HG03064 (cell line): ENCODE results near the gene FANCI.

Source experiments
- ATAC-seq: cut with Tn5 transposase; IDR thresholded peaks from one replicate; pipeline ENCODE4 v1.9.1; 2021; ENCODE audit warnings: low read depth; ENCODE audit not compliant: unreplicated experiment

Gene FANCI

DNA sequence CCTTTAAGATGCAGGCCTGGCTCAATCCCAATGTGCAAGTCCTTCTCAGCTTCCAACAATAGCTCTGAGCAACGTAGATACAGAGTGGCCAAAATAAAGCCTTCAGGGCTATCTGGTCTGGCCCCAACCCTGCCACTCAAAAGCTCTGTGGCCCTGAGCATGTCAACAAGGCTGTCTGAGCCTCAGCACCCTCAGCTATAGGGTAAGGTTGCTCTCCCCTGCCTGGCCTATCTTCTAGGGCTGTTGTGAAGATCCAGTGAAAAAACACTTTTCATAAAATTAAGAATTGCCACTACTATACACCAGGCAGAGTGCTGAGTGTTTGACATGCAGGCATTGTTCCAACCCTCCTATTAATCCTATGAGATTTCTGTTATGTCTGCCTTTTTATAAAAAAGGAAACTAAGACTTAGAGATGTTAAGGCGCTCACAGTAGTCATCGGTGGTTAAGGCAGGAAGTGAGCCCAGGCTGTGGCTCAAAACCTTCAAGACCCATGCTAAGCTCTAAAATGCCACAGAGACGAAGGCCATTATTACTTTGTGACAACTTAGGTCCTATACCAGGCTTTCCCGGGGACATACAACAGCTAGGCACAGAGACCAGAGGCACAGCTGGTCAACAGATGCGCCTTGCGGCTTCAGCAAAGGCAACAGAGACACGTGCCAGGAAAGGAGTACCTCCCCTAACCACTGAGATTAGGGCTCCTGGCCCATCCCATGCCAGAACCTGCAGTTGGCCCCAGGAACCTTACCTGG is 85.7 kb downstream of the FANCI start:
- no peak for ATAC-seq

- no peak for ATAC-seq
Observed at GRCh38 chr15:89330119-89330518, 86.3 kb downstream of the FANCI start.

DNA sequence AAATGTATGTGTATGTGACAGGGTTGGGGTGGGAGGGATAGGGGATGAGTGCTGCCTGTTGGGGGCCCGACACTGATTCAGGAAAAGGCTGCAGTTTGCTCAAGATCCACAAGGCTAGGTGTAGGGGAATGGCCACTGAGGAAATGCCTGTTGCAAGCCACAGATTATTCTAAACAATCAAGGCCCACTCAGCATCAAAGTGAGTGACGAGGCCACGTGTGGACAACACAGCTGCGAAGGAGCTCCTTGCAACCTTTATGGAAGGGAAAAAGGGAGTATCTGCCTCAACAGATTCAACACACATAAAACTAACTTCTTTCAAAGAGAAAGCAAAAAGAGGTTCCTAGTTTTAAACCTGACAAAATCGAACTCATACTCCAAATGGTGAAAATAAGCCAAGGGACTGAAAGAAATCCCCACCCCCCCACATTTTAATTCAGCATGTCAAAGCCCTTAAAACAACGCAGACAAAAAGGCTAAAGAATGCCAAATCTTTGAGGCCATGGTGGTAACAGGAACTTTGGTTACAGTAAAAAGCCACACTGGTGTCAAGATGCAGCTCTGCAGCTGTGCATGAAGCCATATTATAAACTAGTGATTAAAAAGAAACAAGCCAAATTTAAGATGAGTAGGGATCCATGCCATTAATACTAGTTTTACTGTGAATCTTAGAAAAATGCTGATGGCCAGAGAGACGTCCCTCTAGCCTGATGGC is 87.3 kb downstream of the FANCI start:
- ATAC-seq = no peak

GRCh38 chr15:89332446-89332845 is 88.7 kb downstream of the FANCI start:
- no peak for ATAC-seq

DNA sequence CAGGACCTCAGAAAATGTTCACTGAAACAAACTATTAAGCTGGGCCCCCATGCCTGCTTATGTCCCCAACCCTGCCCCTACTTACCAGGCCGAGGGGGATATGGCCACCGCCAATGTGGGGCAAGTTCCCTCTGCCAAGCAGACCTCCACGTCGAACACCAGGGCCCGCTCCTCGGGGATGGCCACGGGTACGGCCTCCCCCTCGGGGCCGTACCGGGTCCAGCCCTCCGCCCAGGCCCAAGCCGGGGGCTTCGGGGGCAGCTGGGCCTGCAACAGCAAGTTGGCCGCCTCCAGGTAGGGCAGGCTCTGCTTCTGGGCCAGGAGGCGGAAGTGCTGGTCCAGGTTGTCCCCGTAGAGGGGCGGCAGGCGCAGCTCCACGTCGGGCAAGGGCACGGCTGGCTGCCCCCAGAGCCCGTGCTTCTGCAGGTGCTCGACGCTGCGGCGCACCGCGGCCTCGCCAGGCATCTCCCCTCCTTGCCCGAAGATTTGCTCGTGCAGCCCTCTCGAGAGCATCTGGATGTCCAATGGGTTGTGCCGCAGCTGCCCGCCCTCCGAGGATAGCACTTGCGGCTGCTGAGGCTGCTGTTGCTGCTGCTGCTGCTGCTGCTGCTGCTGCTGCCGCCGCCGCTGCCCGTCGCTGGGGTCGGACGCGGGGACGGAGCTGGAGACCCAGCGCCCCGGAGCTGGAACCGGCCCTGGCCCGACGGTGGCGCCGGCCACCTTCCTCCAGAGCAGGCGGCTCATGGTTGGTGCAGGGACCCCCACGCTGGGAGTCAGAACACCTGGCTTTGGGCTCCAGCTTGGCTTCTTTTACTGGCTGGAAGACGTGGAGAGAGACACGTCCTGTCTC is 89.5 kb downstream of the FANCI start:
- ATAC-seq = no peak

- ATAC-seq = peak; percentile 22
Observed at GRCh38 chr15:89333959-89334509, 90.3 kb downstream of the FANCI start.

DNA sequence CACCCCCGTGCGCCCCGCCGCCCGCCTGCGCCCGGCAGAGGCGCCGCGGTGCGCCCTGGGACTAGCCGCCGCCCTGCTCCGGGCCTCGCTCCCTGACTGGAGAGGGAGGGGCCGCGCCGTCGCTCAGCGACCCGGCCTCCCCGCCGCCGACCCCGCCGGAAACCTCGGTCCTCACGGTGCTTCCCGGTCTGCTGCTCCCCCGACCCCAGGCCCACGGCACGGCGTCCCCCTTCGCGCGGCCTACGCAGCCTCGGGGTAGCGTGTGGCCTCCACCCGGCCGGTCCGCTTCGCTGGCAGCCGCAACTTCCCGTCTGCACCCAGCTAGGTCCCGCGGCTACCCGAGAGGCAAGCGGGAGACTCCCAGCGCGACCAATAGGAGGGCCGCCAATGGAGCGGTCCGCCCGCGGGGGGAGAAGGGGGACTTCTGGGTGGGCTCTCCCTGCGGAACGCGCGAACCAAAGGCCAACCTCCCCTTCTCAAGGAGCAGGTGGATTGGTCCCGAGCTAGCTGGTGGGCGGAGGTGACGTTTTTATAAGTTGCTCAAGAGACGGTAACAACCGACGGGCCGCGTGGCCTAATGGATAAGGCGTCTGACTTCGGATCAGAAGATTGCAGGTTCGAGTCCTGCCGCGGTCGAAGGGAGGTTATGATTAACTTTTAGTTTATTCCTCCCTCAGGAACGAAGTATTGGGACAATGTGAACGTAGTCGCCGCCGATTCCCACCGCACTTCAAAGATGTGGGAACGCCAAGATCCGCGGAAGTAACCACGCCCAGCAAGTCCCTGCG is 90.9 kb downstream of the FANCI start, which contains the start of gene POLG:
Gene POLG, minus strand, starts transcription at position 315 of the 788 bp plus-strand sequence. CDS start 1,070 bp downstream, outside the sequence.
- ATAC-seq = peak; percentile 81

DNA sequence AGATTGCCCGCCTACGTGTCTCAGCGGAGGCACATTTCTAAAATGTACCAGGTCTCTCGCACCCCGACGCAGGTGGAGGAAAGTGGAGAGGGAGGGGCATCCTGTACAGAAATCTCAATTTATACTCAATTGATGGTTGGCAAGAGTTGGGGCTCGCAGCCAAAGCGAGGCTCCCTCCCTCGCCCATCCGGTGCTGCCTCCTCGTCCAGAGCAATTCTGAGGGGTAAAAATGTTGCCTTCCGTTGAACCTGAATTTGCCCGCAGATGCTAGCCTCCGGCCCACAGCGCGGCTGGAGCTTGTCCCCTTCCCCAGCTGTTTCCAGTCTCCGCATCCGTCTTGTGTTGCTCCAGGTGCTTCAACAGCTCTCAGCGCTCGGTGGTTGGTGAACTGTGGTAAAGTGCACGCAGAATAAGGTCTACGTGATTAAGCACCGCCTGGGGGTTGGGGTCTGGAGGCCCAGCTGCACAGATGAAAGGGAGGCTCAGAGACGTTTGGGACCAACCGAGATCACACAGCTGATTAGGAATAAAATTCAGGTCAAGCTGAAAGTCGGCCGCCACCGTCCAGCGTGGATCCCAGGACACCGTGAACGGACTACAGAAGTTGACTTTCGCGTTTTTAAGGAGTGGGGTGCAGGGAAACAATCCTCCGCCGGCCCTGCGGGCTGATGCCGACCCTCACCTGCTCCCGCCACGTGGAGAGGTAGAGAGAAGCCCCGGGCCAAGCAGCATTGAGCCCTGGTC is 91.7 kb downstream of the FANCI start:
- ATAC-seq = peak; percentile 1

DNA sequence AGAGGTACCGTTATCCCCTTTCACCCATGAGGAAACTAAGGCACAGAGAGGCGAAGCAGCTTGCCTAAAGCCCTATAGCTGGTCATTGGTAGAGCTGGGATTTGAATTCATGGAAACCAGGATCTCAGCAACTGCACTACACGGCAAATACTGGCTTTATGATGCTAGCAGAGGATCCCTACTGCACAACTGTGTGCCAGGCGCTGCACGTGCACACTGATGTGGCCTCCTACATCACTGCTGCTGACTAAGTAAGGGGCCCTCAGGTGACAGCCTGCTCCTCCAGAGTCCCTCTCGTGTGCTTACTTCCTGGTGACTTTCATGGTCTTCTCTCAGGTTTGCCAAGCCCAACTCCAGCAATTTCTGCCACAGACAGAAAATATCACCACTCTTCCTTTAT is 94.3 kb downstream of the FANCI start:
- no peak for ATAC-seq

- ATAC-seq = no peak
Observed at GRCh38 chr15:89340573-89340972, 96.8 kb downstream of the FANCI start.

GRCh38 chr15:89341316-89342005 is 97.7 kb downstream of the FANCI start:
- no peak for ATAC-seq

DNA sequence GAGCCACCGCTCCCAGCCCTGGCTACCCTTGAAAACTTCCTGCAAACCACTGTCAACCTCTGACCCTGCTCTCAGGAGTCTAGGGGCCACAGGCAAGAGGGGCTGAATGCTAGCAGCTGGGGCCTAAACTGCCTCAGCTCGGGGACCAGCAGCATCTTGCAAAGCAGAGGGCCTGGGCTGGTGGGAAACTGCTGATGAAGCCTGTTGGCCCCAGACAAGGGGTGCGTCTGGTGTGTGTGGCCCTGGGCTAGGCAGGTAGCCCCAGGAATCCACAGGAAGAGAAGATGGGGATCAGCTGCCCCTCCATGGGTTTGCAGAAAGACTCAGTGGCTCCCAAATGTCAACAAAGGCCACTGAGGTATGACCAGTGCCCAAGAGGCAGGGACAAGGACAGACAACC is 99.1 kb downstream of the FANCI start:
- no peak for ATAC-seq

- no peak for ATAC-seq
Observed at GRCh38 chr15:89345248-89345647, 101.5 kb downstream of the FANCI start.

GRCh38 chr15:89346516-89347231 is 102.9 kb downstream of the FANCI start:
- ATAC-seq = no peak

GRCh38 chr15:89349206-89349558 is 105.4 kb downstream of the FANCI start:
- ATAC-seq = no peak

- ATAC-seq = no peak
Observed at GRCh38 chr15:89352476-89352875, 108.7 kb downstream of the FANCI start.

DNA sequence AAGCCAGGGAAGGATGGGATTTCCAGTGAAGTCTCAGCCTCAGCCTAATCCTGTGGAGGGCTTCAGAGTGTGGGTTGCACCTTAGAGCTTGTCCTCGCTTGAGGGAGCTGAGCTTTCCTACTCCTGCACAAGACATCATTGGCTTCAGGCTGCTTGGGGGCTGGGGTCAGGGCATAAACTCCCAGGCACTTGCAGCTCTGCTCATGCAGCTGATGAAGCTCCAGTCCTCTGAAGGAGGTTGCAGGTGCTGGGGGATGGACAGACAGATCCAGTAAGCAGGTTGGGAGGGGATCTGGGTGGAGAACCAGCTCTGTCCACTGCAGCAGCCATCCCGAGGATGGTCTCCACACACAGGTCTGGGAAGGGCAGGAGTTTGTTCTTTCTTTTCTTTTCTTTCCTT is 110.2 kb downstream of the FANCI start:
- ATAC-seq = no peak

DNA sequence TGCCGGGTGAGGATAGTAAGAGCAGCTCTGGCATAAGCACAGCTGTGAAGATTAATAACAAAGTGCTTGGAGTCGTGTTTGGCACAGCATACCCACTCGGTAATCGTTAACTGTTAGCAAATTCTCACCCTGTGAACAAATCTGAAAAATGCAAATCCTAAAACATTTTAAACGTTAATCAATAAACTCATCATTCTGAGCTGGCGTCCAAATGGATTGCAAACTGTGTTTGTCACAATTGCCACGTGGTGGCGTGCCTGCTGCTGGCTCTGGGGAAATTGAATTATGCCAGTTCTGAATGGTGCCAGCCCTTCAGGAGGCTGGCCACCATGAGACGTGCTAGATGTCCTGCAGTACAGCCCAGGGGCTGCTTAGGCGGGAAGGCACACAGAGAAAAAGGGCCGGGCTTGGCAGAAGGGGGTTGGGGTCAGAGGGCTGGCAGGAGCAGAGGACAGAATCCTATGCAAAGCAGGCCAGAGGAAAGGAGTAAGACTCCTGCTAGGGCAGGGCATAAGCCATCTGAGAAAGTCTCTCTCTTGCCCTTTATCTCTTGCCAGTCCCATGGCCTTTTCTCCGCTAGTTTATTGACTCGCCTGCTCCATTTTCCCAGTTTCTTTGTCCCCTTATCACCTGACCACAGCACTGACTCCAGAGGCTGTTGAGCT is 113.0 kb downstream of the FANCI start:
- ATAC-seq = no peak
